Subcutaneous abdominal adipose tissue (tissue), 5 donors: ENCODE measurements around the gene BUB3.

Experiments
- H3K27ac ChIP-seq: one replicate; pipeline ENCODE4 v1.7.0; 2013; ENCODE audit warnings: low read depth, mild to moderate bottlenecking, inconsistent platforms, low read length, moderate library complexity
- H3K27me3 ChIP-seq, 5 donors: one replicate each; pipeline ENCODE4 v1.7.0; 2013; ENCODE audit warnings: low read length in 5 of 5, inconsistent platforms in 1 of 5; ENCODE audit not compliant: control insufficient read depth in 5 of 5, insufficient read depth in 4 of 5
- H3K36me3 ChIP-seq, 5 donors: one replicate each; pipeline ENCODE4 v1.7.0; 2013; ENCODE audit warnings: low read length in 5 of 5; ENCODE audit not compliant: control insufficient read depth in 5 of 5, insufficient read depth in 5 of 5
- H3K4me1 ChIP-seq, 5 donors: one replicate each; pipeline ENCODE4 v1.7.0; 2013; ENCODE audit warnings: low read length in 5 of 5, mild to moderate bottlenecking in 3 of 5, moderate library complexity in 1 of 5; ENCODE audit not compliant: control insufficient read depth in 5 of 5, insufficient read depth in 5 of 5
- H3K4me3 ChIP-seq, 5 donors: one replicate each; pipeline ENCODE4 v1.7.0; 2013; ENCODE audit warnings: low read length in 5 of 5, low read depth in 1 of 5
- H3K9ac ChIP-seq, 5 donors: one replicate each; pipeline ENCODE4 v1.7.0; 2013; ENCODE audit warnings: low read length in 5 of 5, mild to moderate bottlenecking in 4 of 5, moderate library complexity in 3 of 5
- H3K9me3 ChIP-seq, 5 donors: one replicate each; pipeline ENCODE4 v1.7.0; 2013; ENCODE audit warnings: low read length in 5 of 5; ENCODE audit not compliant: control insufficient read depth in 5 of 5
- donor health status: healthy.
- donor health status: healthy.
- donor health status: healthy.
- donor health status: healthy.
- donor health status: healthy.

The BUB3 gene

GRCh38 chr10:123200531-123200930 lies 46.3 kb downstream of the BUB3 start:
- no peak overlapping the region for H3K4me3 ChIP-seq
- no peaks in the 10 kb centered on the region for H3K4me1 ChIP-seq
- no peaks in the 10 kb centered on the region for H3K27me3 ChIP-seq

GRCh38 chr10:123202506-123202905 lies 48.3 kb downstream of the BUB3 start:
- H3K9me3 ChIP-seq: peaks cover 0 to 3% (median 0%) of the 10 kb centered on the region in 5 donors
- H3K9ac ChIP-seq: no peak overlapping the region
- no peaks in the 10 kb centered on the region for H3K4me1 ChIP-seq

More at GRCh38 chr10:123200531-123200930, 46.3 kb downstream of the BUB3 start:
- H3K9me3 ChIP-seq: peaks cover 0 to 3% (median 0%) of the 10 kb centered on the region in 5 donors
- H3K36me3 ChIP-seq: peaks cover 0 to 5% (median 0%) of the 10 kb centered on the region in 5 donors
- no peak overlapping the region for H3K9ac ChIP-seq
- H3K27ac ChIP-seq: no peak overlapping the region

GRCh38 chr10:123203393-123204126 lies 49.4 kb downstream of the BUB3 start:
- no peak overlapping the region for H3K9ac ChIP-seq
- H3K4me3 ChIP-seq: no peak overlapping the region
- H3K4me1 ChIP-seq: no peaks in the 10 kb centered on the region
- no peaks in the 10 kb centered on the region for H3K27me3 ChIP-seq
- no peak overlapping the region for H3K27ac ChIP-seq
- H3K36me3 ChIP-seq: peaks cover 0 to 5% (median 0%) of the 10 kb centered on the region in 5 donors
- H3K9me3 ChIP-seq: peaks cover 0 to 10% (median 3%) of the 10 kb centered on the region in 5 donors

More at GRCh38 chr10:123202506-123202905, 48.3 kb downstream of the BUB3 start:
- Histone ChIP-seq H3K4me3 (no peak overlapping the region), H3K36me3 (peaks cover 0 to 5% (median 0%) of the 10 kb centered on the region in 5 donors), H3K27ac (no peak overlapping the region), H3K27me3 (no peaks in the 10 kb centered on the region)

- Histone ChIP-seq H3K4me3 (no peak overlapping the region), H3K27me3 (no peaks in the 10 kb centered on the region), H3K36me3 (peaks cover 0 to 5% (median 0%) of the 10 kb centered on the region in 5 donors), H3K9ac (no peak overlapping the region), H3K9me3 (peaks cover 0 to 13% (median 3%) of the 10 kb centered on the region in 5 donors), H3K27ac (no peak overlapping the region), H3K4me1 (no peaks in the 10 kb centered on the region)
Observed at GRCh38 chr10:123204127-123204461, 49.9 kb downstream of the BUB3 start.

- H3K27me3 ChIP-seq: no peaks in the 10 kb centered on the region
- H3K9me3 ChIP-seq: peaks cover 0 to 11% (median 3%) of the 10 kb centered on the region in 5 donors
- H3K4me3 ChIP-seq: no peak overlapping the region
- no peak overlapping the region for H3K9ac ChIP-seq
- H3K36me3 ChIP-seq: peaks cover 0 to 5% (median 0%) of the 10 kb centered on the region in 5 donors
- H3K27ac ChIP-seq: no peak overlapping the region
- no peaks in the 10 kb centered on the region for H3K4me1 ChIP-seq
Observed at GRCh38 chr10:123205041-123205440, 50.8 kb downstream of the BUB3 start.

- H3K4me1 ChIP-seq: no peaks in the 10 kb centered on the region
- no peaks in the 10 kb centered on the region for H3K27me3 ChIP-seq
- peaks cover 3 to 22% (median 12%) of the 10 kb centered on the region in 5 donors for H3K9me3 ChIP-seq
- H3K4me3 ChIP-seq: no peak overlapping the region
- H3K9ac ChIP-seq: no peak overlapping the region
- H3K36me3 ChIP-seq: no peaks in the 10 kb centered on the region
- H3K27ac ChIP-seq: no peak overlapping the region
Observed at GRCh38 chr10:123212063-123212462, 57.9 kb downstream of the BUB3 start.

- Histone ChIP-seq H3K36me3 (no peaks in the 10 kb centered on the region), H3K9ac (no peak overlapping the region), H3K4me3 (no peak overlapping the region), H3K27me3 (no peaks in the 10 kb centered on the region), H3K9me3 (peaks cover 3 to 21% (median 12%) of the 10 kb centered on the region in 5 donors), H3K27ac (no peak overlapping the region), H3K4me1 (no peaks in the 10 kb centered on the region)
Observed at GRCh38 chr10:123212640-123213039, 58.4 kb downstream of the BUB3 start.

- H3K9me3 ChIP-seq: peaks cover 1 to 16% (median 11%) of the 10 kb centered on the region in 5 donors
- no peaks in the 10 kb centered on the region for H3K4me1 ChIP-seq
- H3K27me3 ChIP-seq: no peaks in the 10 kb centered on the region
- no peaks in the 10 kb centered on the region for H3K36me3 ChIP-seq
- H3K4me3 ChIP-seq: no peak overlapping the region
- no peak overlapping the region for H3K27ac ChIP-seq
- H3K9ac ChIP-seq: no peak overlapping the region
Observed at GRCh38 chr10:123213192-123213591, 59.0 kb downstream of the BUB3 start.
